COR-L47 (cell line): ENCODE measurements around the gene IL17B.

Experiments used
- DNase-seq: peaks from one replicate; lab custom pipeline; 2025; lab: John Stamatoyannopoulos, UW

IL17B gene, protein sequence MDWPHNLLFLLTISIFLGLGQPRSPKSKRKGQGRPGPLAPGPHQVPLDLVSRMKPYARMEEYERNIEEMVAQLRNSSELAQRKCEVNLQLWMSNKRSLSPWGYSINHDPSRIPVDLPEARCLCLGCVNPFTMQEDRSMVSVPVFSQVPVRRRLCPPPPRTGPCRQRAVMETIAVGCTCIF

DNA sequence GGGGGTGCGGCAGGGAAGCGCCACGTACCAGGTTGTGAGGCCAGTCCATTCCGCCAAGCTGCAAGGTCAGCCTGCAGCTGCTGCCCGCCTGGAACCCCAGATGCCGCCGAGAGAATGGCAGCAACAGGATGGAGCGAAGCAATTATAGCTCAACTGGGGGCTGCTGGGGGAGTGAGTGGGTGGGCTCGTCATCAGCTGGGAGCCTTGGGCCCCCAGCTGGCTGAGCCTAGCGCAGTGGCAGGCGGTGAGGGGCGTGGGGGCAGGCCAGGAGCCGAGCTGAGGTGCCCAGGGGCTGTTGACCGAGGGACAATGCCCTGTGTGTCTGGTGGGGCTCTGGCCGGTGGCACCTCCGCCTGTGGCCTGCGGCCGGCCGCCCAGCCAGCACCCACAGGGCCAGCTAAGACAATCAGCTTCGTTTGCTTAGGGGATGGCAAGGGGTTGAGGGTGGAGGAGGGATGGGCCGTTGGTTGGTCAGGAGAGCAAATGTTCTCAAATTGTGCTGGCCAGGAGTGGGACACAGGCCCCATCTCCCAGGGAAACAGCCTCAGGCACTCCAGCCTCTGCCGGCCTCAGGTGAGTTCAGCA is at the start of gene IL17B:
Gene IL17B (minus strand): TSS at position 116 of the 585 bp plus-strand sequence. CDS start 67 bp downstream, at position 49.
- no peak for DNase-seq

DNA sequence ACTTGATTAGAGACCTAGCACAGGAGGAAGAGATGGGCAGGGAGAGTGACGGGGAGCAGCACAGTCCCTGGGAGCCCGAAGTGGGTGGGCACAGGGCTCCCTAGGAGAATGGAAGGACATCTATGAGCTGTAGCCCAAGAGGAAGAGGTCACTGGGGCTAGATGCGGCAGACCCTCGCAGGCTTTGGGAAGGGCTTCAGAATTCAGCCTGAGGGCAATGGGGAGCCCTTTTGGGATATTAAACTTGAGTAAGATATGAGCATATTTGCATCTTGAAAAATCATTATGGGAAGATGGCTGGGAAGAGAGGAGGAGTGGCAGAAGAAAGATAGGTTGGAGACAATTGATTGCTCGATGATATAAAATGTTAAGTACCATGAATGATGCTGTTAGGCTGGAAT is 48.9 kb upstream of the IL17B start:
- no peak for DNase-seq

DNA sequence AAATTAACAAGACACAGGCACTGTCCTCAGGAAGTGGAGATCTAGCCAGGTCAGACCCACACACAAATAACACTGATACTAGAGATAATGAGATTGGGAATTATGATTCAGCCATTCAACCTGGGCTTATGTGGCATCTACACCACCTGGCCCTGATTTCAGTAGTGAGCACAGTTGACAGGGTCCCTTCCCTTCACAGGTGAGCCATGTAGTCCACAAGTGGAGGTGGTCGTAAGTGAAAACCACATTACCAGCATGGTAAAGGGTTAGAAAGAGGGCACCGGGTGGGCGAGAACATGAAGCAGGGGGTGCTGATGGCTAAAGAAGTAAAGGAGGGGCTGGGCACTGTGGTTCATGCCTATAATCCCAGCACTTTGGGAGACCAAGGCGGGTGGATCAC is 48.3 kb upstream of the IL17B start:
- DNase-seq = no peak

DNA sequence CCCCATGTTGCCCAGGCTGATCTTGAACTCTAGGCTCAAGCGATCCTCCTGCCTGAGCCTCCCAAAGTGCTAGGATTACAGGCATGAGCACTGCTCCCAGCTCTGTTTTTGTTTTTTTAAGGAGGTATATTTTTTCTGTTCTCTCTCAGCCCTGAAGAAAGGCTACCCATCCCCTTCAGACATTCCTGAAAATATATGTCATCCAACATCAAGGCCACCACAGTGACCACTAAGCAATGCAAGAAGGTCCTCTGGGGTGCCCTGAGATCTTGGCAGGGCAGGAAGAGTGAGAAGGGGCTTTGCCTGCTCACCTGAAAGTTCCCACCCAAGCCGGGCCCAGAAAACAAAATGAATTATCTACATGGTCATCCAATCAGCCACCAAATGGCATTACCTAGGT is 47.8 kb upstream of the IL17B start:
- DNase-seq = no peak

DNA sequence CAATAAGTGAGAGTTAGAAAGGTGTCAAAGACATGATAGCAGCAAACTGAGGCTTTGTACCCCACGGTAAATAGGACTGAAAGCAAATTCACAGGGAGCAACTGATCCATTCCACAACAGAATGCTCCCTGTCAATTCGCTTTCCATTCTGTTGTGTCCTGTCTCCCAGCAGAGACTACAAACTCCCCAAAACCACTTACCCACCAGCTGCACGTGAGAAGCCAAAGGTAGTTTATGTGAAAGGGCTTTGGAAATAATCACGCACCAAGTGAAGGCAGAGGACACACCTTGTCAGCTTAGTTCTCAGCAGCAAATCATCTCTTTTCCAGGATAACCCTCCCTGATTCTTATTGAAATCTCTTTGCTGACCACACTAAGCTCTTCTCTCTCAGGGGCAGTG is 46.6 kb upstream of the IL17B start:
- DNase-seq = no peak

DNA sequence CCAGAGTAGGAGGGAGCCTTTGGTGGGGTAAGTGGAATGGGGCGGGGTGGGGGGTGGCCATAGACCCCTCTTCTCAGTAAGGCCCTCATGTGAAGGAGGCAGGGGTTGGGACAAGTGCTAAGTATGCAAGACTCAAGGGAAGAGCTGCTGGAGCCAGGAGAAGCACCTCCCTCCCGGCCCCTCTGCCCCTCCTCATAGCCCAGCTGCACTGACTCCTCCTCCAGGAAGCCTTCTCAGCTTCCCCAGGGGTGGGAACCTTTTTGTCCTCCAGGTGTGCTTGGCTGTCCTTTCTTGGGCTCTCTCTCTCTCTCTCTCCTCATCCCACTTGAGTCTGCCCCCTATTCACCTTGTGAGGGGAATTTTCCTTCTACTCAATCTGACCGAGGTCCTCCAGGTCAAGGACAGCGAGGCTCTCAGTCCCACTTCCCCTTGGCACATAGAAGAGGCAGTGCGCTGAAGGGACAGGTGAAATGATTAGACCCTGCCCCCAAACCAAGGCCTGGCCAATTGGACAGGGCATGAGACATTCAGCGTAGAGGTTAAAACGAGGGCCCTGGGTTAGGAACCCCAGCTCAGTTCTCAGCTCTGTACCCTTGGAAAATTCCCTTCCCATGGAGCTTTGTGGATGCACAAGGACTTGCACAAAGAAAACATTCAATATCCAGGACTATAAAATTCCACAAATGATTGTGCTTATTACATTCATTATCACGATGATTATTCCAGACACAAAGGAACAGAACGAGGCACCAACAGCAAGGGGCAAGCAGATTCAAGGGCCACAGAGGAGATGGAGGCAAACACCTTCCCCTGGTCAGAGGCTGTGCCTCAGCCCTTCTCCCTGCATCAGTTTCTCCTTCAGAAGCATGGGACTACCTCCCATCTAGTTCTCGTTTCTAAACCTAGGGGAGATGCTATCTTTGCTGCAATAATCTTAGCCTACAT is 45.6 kb upstream of the IL17B start:
- DNase-seq = no peak

DNA sequence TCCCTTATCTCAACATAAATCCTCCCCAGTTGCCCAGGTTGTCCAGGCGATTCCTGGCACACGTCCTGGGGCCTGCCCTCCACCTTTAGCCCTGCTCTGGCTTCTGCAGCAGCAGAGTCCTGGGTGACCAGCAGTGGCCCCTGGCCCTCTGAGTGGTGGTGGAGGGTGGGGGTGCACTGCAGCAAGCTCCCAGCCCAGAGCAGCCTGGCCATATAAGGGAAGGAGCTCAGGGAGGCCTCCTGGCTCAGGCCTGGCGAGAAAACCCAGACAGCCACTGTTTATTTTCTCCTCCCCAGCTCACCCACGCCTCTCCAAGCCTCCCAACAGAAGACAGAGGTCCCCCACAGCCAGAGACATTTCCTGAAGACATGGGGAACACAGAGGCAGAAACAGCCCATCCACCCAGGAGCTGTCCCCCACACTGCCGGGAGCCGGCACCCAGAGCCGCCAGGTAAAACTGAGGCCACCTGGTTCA is 44.7 kb upstream of the IL17B start:
- DNase-seq = no peak

DNA sequence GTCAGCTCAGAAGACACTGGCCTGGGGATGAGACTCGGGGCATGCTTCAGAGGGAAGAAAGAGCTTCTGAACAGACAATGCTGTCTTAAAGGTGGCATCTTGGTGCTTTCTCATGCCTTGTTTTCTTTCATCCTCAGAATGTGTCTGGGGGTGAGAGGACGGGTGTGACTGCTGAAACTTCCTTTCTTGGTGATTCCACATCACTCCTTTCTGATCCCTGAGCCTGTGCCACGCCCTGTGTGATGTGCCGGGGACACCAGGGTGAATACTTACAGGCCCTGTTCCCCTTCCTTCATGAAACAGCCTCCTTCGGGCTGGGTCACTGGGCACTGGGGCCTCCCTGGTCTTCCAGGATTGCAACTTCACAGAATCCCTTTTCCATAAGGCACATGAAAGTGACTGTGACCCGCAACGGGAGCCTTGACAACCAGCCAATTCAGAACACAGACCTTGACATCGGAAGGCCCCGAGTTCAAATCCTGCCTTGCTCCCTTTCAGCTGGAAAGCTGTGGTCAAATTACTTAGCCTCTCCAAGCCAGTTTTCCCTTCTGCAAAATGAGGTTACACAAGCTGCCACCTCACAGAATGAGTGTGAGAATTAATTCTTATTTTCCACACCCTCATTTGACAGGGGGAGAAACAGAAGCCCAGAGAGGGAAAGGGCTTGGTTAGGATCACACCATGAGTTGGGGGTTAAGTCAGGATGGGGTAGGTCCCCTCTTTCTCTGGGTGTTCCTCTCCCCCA is 44.1 kb upstream of the IL17B start:
- no peak for DNase-seq

DNA sequence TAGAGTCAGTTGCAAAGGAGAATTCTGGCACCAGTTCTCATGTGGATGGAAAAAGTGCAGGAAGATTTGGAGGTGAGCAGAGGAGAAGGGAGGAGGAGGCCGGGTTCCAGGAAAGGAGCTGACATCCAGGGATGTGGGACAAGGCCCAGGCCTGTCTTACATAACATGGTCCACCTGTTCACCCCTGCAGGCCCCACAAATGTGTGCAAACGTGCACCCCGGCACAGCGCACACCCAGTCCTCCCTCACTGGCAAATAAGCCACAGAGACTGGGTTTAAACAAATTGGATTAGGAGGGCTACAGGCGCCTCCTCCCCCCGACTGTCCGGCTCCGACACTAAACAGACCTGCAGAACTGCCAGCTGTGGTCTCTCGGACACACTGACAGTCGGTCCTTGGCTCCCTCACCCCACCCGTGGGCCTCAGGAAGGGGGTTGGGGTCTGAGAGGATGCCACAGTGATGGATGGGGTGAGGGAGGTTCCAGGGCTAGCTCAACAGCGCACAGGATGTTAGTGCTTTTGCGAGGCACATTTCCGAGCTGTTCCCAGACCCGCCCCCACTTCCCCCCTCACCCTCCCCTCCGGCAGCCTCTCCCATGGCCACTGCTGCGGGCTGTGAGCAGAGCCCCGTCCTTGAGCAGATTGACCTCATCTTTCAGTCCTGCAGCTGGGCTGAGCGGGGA is 43.4 kb upstream of the IL17B start:
- no peak for DNase-seq

DNA sequence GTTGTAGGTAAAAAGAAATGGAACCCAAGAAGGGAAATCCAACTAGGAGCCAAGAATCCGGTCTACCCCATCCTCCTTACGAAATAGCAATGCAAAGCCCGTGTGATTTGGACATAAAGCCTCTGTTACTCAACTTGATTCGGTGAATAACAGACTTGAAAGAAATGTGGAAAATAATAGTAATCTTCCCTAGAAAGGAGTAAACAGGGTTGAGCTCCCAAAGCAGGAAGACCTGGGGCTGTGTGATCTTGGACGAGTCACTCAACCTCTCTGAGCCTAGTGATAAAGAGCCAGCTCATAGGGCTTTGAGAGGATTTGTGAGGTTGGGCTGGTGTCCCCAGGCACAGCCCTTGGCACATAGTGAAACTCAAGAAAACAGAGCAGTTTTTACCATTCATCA is 42.7 kb upstream of the IL17B start:
- no peak for DNase-seq

DNA sequence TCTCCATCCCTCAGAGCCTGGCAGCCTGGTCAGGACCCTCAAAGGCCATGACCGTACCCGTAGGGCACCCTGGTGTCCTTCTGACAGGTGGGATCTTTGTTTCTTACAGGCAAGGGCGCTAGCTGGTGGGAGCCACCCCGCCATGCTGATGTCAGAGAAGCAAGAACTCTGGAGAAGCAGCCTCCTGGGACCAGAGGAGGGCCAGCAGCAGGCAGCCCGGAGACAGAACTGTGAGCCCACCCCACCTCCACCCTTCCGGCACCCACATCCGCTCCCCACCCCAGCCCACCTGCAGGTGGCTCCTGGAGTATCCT is 42.2 kb upstream of the IL17B start:
- no peak for DNase-seq

DNA sequence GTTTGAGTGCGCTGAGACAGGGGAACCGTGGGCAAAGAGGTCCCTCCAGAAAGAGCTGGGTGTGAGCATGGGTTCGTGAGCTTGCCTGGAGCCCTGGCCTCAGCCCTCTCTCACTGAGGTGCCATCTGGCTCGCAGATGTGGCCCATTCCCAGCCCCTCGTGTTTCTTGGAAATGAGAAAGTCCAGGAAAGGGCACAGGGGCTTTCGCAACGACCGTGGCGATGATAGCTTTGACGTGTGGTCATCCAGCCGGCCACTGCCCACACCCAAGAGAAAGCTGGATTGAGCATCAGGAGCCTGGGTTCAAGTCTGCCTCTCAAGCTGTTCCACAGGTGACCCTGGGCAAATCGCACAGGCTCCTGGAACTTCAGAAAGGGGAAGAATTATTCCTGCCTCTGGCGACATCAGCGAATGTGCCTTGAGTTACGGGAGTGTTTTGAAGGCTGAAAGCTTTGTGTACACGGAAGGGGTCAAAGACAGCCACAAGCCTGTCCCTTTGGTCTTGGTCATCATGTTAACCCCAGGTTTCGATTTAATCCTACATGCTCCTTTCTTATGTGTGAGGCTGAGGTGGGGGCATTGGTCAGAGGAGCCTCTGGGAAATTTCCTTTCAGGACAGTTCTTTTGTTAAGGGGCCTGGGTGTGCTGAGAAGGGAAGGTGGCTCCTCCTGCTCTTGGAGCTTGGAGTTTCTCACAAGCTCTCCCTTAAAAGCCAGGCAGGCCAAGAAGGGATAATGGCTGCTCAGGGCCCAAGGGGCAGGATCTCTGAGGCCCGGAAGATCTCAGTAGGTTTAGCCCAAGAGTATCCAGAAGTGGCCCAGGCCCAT is 41.7 kb upstream of the IL17B start:
- DNase-seq = no peak

DNA sequence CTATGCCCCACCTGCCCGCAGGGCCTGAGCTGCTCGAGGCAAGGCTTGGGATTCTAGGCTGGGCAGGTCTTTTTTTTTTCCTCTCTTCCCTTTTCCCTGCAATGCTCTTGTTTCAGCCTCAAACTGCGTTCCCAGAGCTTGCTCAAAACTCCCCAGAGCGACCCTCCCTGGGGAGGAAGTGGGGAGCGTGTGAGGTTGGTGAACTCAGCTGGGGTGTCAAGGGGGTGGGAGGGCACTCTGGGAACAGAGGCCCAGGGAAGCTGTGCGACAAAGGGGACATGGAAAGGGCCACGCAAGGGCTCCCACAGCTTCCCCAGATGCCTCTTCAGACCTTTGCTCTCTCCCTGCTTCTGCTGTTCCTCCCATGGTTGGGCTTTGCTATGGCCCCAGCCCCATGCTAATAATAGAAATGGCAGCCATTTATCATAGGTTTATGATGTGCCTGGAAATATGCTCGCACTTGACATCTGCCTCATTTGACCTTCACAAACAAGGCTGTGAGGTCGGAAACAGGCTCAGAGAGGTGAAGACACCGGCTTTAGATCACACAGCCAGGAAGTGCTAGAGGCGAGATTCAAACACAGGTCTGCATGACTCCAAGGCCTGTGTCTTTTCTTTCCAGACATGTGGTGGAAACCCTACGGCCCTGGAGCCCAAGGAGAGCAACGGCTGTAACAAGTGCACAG is 40.9 kb upstream of the IL17B start:
- DNase-seq = no peak

DNA sequence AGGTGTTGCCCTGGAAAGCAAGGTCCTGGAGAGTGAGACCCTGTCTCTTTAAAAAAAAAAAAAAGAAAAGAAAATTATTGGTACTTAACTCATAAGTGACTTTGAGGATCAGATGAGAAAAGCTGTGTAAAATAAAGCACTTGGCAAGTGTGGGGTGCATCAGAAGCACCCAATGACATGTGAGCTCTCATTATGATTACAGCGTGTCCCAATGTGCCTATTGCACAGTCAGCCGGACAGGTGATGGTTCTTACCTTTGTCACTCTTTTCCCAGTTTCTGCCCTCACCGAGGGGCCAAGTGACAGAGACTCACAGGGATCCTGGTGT is 40.4 kb upstream of the IL17B start:
- DNase-seq = no peak

DNA sequence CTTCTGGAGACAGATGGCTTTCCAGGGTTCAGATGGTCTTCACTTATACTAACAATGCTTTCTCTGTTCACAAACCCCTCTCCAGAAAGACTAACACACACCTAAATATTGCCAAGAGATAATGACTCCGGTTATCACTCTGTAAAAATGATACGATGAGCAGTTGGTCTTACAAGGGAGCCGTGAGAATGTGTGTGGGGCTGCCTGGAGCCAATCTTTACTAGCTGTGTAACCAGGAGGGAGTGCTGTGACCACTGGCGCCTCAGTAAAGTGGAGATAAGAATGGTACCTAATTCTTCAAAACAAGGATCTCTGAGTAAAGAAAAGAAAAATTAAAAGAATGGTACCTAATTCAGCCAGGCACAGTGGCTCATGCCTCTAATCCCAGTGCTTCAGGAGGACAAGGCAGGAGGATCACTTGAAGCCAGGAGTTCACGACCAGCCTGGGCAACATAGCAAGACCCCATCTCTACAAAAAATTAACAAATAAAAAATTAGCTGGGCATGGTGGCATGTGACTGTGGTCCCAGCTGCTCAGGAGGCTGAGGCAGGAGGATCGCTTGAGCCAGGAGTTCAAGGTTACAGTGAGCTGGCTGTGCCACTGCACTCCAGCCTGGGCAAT is 39.9 kb upstream of the IL17B start:
- DNase-seq = no peak

DNA sequence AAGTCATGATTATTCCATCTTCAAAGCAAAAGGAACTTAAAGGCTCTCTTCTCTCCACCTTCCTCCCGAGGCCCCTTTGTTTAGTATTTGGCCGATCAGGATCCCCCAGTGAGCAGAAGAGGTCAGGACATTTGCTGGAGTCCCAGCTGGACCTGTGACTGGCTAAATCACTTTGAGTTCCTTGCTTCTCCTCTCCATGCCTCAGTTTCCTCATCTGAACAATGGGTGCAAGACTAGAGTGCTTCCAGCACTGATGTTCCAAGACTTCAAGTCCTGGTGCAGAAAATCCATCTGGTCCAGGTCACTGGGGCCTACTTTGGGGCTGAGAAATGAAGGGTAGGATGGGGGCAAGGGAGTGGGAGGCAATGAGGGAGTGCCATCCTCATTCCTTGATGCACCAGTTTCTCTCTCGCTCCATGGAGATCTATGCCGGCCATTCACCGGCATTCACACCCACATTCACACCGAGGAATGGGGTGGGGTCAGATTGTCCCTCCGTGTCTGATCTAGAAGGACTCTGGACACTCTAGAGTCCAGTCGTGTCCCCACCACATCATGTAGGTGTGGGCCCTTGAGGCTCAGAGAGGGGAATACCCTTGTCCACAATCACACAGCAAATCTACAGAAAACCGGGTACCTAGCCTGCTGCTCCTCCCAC is 38.7 kb upstream of the IL17B start:
- no peak for DNase-seq

DNA sequence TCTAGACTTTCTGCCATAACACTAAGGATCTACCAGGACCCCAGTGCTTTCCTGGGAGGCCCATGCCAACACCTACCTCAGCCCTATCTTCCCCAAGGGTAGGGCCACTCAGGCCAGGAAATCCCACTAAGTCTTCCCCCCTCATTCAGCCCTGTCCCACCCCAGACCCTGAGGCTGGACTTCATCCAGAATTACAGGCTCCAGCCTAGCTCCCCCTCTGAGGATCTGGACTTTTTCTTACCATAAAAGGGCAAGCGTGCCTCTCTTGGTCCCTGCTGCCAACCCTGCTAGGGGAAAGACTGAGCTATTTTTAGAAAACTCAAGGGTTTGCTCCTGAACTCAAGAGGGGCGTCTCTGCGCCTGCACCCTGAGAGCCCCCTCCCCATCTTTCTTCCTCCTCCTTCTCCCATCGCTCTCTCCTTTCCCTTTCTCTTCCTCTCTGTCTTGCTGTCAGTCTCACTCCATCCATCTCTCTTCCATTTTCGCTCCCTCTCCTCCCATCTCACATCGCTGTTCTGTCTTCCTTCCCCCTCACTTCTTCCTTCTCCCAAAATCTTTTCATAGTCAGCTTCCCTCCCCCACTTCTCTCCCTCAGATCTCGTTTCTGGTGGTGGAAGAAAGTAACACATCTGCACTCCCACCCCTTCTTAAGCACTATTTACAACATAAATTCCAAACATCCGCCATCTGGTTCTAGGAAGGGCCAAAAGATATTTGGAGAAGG is 38.1 kb upstream of the IL17B start:
- DNase-seq = no peak

DNA sequence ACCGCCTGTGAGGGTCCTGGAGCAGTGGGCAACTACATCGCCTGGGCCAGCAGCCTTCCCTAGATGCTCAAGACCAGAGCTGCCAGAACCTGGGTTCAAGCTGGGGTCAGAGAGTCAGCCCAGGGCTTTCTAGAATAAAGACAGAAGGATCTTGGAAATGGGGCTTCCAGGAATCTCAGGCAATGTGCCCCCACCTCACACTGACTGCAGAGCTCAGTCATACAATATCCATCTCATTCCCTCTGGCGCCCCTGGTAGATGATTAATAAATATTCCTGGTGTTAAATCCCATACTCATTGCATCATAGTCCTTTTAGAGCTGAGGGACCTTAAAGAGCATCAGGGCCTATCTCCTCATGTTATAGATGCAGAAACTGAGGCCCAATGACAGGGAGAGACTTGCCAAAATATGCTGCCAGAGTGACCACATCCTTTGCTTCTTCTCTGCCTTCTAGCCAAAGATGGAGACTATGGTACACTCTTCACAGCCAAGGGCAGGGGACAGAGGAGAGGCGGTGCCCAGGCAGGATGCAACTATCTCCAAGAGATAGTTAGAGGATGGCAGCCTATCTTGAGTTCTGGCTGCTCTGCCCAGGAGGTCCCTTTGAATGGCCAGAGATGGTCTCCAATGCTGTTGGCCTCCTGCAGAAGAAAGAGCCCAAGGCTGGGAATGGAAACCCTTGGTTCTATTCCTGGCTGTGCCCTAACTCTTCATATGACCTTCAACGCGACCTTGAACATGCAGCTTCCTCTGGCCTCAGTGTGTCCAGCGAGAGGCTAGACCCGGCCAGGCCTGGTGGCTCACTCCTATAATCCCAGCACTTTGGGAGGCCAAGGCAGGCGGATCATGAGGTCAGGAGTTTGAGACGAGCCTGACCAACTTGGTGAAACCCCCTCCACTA is 36.2 kb upstream of the IL17B start:
- DNase-seq = no peak
